HCT116 (cell line): Measurements from ENCODE around the gene TBX20. TPM values are rescaled to one million over a fixed set of nuclear protein-coding genes. Genes with fewer than 3 reads are reported as not detected.

Experiments
- ATAC-seq: fragments of 200-7000 bp; cut with Tn5 transposase; 2 replicates; pipeline ENCODE4 v1.9.1; 2020; ENCODE audit warnings: mild to moderate bottlenecking, moderate library complexity
- BruUV-seq: library from RNA; stranded (reverse); fragments of 400-500 nt; replicated peaks from 2 replicates; lab custom pipeline; 2021; lab: Mats Ljungman, UMichigan
- CTCF ChIA-PET: fragments of 300-600 bp; sonication (Branson Sonifier 250); formaldehyde crosslinking; loops from one replicate; lab custom pipeline; 2021; ENCODE audit warnings: antibody characterized with exemption; lab: Charles Lee
- POLR2A ChIA-PET: fragments of 300-600, 350-600 bp; sonication (Branson Sonifier 250); formaldehyde crosslinking; loops from one replicate; lab custom pipeline; 2021; ENCODE audit warnings: antibody characterized with exemption; lab: Charles Lee
- RAD21 ChIA-PET, 2 experiments: fragments of 300-600 bp; sonication (Branson Sonifier 250); formaldehyde crosslinking; loops; one replicate each; lab custom pipeline; 2023; ENCODE audit warnings: low total read pairs in 2 of 2; ENCODE audit not compliant: uncharacterized antibody in 2 of 2, unreplicated experiment in 2 of 2, low non-redundant PET in 1 of 2; lab: Charles Lee
- DNase-seq: peaks from one replicate; pipeline ENCODE4 v3.0.0-alpha.2; 2010; ENCODE audit warnings: low read depth, low spot score
- H2AFZ ChIP-seq: fragments of 200-600 bp; shearing (Covaris generic), sonication (generic); 2 replicates; pipeline ENCODE4 v1.6.1; 2017; ENCODE audit warnings: low read depth, mixed run types, mixed read lengths, antibody characterized with exemption, low read length; ENCODE audit not compliant: poor library complexity, severe bottlenecking
- H3K27ac ChIP-seq: 2 replicates; pipeline ENCODE4 v1.5.1; 2012; ENCODE audit warnings: low read depth, low read length
- H3K27me3 ChIP-seq: fragments of 200-600 bp; sonication (generic); 2 replicates; pipeline ENCODE4 v1.6.1; 2016; ENCODE audit warnings: mixed run types, low read length, mixed read lengths; ENCODE audit not compliant: insufficient read depth
- H3K36me3 ChIP-seq, 2 experiments: fragments of 200-500 bp in 1 of 2; fragments of 200-600 bp in 1 of 2; sonication (Bioruptor generic) in 1 of 2; sonication (generic) in 1 of 2; 2 replicates each; pipeline versions ENCODE4 v1.5.1 to v1.6.1; 2014 to 2016; ENCODE audit warnings: low read length in 2 of 2, inconsistent platforms in 1 of 2, mixed read lengths in 1 of 2, mixed run types in 1 of 2; ENCODE audit not compliant: insufficient read depth in 2 of 2, control insufficient read depth in 1 of 2
- H3K4me1 ChIP-seq, 2 experiments: fragments of 200-600 bp in 1 of 2; sonication (generic) in 1 of 2; 2 replicates each; pipeline versions ENCODE4 v1.5.1 to v1.6.1; 2012 to 2017; ENCODE audit warnings: low read length in 2 of 2, inconsistent platforms in 1 of 2, mild to moderate bottlenecking in 1 of 2, mixed read lengths in 1 of 2, mixed run types in 1 of 2, moderate library complexity in 1 of 2; ENCODE audit not compliant: insufficient read depth in 2 of 2, control insufficient read depth in 1 of 2
- H3K4me2 ChIP-seq: fragments of 200-600 bp; sonication (generic); 2 replicates; pipeline ENCODE4 v1.6.1; 2017; ENCODE audit warnings: mixed run types, low read length, mixed read lengths
- H3K4me3 ChIP-seq, 2 experiments: fragments of 200-600 bp in 1 of 2; sonication (generic) in 1 of 2; replicated peaks in 1 of 2; 2 replicates each; pipeline ENCODE4 v1.5.1; 2011 to 2016; ENCODE audit warnings: low read length in 2 of 2, control low read depth in 1 of 2, low read depth in 1 of 2, mild to moderate bottlenecking in 1 of 2, mixed read lengths in 1 of 2, mixed run types in 1 of 2
- H3K79me2 ChIP-seq: fragments of 200-600 bp; sonication (generic); 2 replicates; pipeline ENCODE4 v1.6.1; 2017; ENCODE audit warnings: mild to moderate bottlenecking, mixed run types, low read length, moderate library complexity, mixed read lengths; ENCODE audit not compliant: insufficient read depth
- H3K9ac ChIP-seq: fragments of 200-600 bp; sonication (generic); 2 replicates; pipeline ENCODE4 v1.6.1; 2016; ENCODE audit warnings: low read length, mixed read lengths
- H3K9me2 ChIP-seq: fragments of 200-600 bp; sonication (generic), shearing (Covaris generic); 2 replicates; pipeline ENCODE4 v1.6.1; 2017; ENCODE audit warnings: mixed run types, mild to moderate bottlenecking, moderate library complexity; ENCODE audit not compliant: insufficient read depth
- H3K9me3 ChIP-seq, 2 experiments: fragments of 200-500 bp in 1 of 2; fragments of 200-600 bp in 1 of 2; sonication (Bioruptor generic) in 1 of 2; sonication (generic) in 1 of 2; 2 replicates each; pipeline ENCODE4 v1.6.1; 2014 to 2017; ENCODE audit warnings: low read length in 2 of 2, mixed read lengths in 2 of 2, inconsistent platforms in 1 of 2, low read depth in 1 of 2, mild to moderate bottlenecking in 1 of 2, mixed run types in 1 of 2, moderate library complexity in 1 of 2; ENCODE audit not compliant: control insufficient read depth in 1 of 2, insufficient read depth in 1 of 2
- H4K20me1 ChIP-seq: fragments of 200-600 bp; sonication (generic), shearing (Covaris generic); 2 replicates; pipeline ENCODE4 v1.6.1; 2017; ENCODE audit warnings: mixed run types, mild to moderate bottlenecking, moderate library complexity; ENCODE audit not compliant: insufficient read depth
- ELF1 ChIP-seq: IDR thresholded peaks from 2 replicates; pipeline ENCODE4 v1.6.1; 2012; ENCODE audit warnings: low read depth, borderline replicate concordance
- JUND ChIP-seq: IDR thresholded peaks from 2 replicates; pipeline ENCODE4 v1.6.1; 2012
- POLR2A ChIP-seq: IDR thresholded peaks from 2 replicates; pipeline ENCODE4 v1.7.0; 2011; ENCODE audit warnings: borderline replicate concordance; ENCODE audit not compliant: insufficient read depth, insufficient read length; ENCODE audit errors: extremely low read depth
- RAD21 ChIP-seq: IDR thresholded peaks from 2 replicates; pipeline ENCODE4 v1.6.1; 2012; ENCODE audit warnings: low read depth, mild to moderate bottlenecking
- SP1 ChIP-seq: IDR thresholded peaks from 2 replicates; pipeline ENCODE4 v1.6.1; 2012; ENCODE audit warnings: low read depth
- SRF ChIP-seq: IDR thresholded peaks from 2 replicates; pipeline ENCODE4 v1.6.1; 2012; ENCODE audit warnings: low read depth
- YY1 ChIP-seq: IDR thresholded peaks from 2 replicates; pipeline ENCODE4 v1.6.1; 2011; ENCODE audit warnings: low read length, low read depth, moderate library complexity, mild to moderate bottlenecking; ENCODE audit not compliant: insufficient replicate concordance; ENCODE audit errors: extremely low read depth
- ZNF274 ChIP-seq: fragments of 200-500 bp; sonication (Bioruptor generic); IDR thresholded peaks from 2 replicates; pipeline ENCODE4 v1.6.1; 2014; ENCODE audit warnings: mild to moderate bottlenecking, low read depth, low read length, inconsistent platforms
- intact Hi-C: fragments of 100-400 bp; cut with micrococcal nuclease; formaldehyde crosslinking; loops from 2 replicates; pipeline ENCODE4 v1.10.0; 2022
- total RNA-seq: library from RNA; stranded (reverse); gene quantifications from one replicate; pipeline ENCODE4 v1.2.1, GENCODE V29; 2021; ENCODE audit not compliant: unreplicated experiment
- TF ChIP-seq, protein P1 (sequence below): IDR thresholded peaks from 2 replicates; pipeline ENCODE4 v1.6.1; 2011; ENCODE audit warnings: mild to moderate bottlenecking, low read length, moderate library complexity; ENCODE audit not compliant: insufficient replicate concordance; ENCODE audit errors: extremely low read depth
- TF ChIP-seq, protein P2 (sequence below): IDR thresholded peaks from 2 replicates; pipeline ENCODE4 v1.6.1; 2012

TBX20 gene
- total RNA-seq, 1 experiment from 2014 or later, result not detected

DNA sequence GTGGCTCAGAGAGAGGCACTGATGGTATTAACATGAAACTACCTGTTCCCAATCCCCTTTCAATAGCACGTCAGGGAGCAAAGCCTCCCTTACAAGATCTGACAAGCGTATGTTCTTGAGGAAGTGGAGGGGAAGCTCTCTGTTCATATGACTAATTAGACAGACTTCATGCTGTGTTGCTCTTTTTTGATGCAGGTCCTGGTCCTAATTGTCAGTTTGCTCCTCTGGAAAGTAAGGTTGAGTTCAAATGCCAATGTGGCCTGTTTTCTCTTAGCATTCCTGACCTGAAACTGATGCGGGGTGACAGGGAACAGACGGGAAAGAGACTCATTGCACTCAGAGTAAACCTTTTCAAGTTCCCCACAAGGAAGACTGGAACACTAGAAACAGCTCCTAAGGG, 27.0 kb upstream of the TBX20 start (continued):
- TF ChIP-seq, protein P1, sequence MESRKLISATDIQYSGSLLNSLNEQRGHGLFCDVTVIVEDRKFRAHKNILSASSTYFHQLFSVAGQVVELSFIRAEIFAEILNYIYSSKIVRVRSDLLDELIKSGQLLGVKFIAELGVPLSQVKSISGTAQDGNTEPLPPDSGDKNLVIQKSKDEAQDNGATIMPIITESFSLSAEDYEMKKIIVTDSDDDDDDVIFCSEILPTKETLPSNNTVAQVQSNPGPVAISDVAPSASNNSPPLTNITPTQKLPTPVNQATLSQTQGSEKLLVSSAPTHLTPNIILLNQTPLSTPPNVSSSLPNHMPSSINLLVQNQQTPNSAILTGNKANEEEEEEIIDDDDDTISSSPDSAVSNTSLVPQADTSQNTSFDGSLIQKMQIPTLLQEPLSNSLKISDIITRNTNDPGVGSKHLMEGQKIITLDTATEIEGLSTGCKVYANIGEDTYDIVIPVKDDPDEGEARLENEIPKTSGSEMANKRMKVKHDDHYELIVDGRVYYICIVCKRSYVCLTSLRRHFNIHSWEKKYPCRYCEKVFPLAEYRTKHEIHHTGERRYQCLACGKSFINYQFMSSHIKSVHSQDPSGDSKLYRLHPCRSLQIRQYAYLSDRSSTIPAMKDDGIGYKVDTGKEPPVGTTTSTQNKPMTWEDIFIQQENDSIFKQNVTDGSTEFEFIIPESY, result no peak

DNA sequence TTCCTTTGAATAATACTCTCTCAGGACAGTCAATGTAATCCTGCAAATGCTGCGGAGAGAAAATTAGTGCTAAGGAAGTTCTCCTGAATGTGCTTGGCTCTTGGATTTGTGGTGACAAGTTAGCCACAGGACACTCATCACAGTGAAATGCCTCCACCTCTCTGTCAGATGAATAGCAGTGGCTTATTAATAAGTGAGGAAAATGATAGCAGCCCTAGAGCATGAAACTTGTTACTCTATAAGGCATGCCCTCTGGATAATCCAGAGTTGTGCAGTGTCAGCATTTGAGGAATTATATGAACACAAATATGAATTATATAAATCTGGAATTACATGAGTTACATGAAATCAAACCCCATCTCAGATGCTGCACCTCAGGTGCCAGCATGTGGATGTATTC, 23.5 kb upstream of the TBX20 start:
- RAD21 ChIA-PET, result no interaction called here
- POLR2A ChIA-PET, result no interaction called here
- Histone ChIP-seq H3K4me2 (no peak overlapping the region), H3K9me2 (no peaks in the 10 kb centered on the region), H2AFZ (no peak overlapping the region), H3K4me3 (no peak overlapping the region), H3K9ac (no peak overlapping the region), H3K27ac (no peak overlapping the region), H3K36me3 (no peaks in the 10 kb centered on the region), H3K27me3 (no peaks in the 10 kb centered on the region), H3K79me2 (no peaks in the 10 kb centered on the region), H3K4me1 (no peaks in the 10 kb centered on the region), H4K20me1 (no peaks in the 10 kb centered on the region), H3K9me3 (no peaks in the 10 kb centered on the region)
- ATAC-seq (no peak), DNase-seq (no peak)
- no TSS peak for BruUV-seq
- CTCF ChIA-PET, result no interaction called here
- TF ChIP-seq YY1 (no peak), SP1 (no peak), RAD21 (no peak), JUND (no peak), SRF (no peak), ELF1 (no peak), POLR2A (no peak), ZNF274 (no peak)
- TF ChIP-seq, protein P2, sequence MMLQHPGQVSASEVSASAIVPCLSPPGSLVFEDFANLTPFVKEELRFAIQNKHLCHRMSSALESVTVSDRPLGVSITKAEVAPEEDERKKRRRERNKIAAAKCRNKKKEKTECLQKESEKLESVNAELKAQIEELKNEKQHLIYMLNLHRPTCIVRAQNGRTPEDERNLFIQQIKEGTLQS, result no peak
- TF ChIP-seq, protein P1, result no peak
- intact Hi-C loops, result no loop called here
